H1 (cell line): ENCODE results near the gene IER5. TPM values are rescaled to one million over a fixed set of nuclear protein-coding genes. Genes with fewer than 3 reads are reported as not detected.

ENCODE experiments used
- CTCF ChIA-PET: fragments of 300-600 bp; sonication (Branson Sonifier 250); formaldehyde crosslinking; loops from one replicate; lab custom pipeline; 2021; ENCODE audit not compliant: partially characterized antibody; lab: Charles Lee
- POLR2A ChIA-PET: fragments of 300-600 bp; sonication (Branson Sonifier 250); formaldehyde crosslinking; loops from one replicate; lab custom pipeline; 2021; ENCODE audit warnings: inconsistent platforms; ENCODE audit not compliant: partially characterized antibody; lab: Charles Lee
- DNase-seq, 2 experiments: peaks; one replicate each; pipeline versions ENCODE4 v3.0.0 to v3.0.0-alpha.2; 2010 to 2022; ENCODE audit warnings: low spot score in 2 of 2, low read depth in 1 of 2, mixed read lengths in 1 of 2
- FAIRE-seq: peaks from 2 replicates; lab custom pipeline; 2011; peaks lifted over from hg19 to GRCh38; lab: Jason Lieb, UNC
- H2AFZ ChIP-seq: 2 replicates; pipeline ENCODE4 v1.8.1; 2012; ENCODE audit warnings: low read length, inconsistent platforms
- H2AK5ac ChIP-seq: 2 replicates; pipeline ENCODE4 v1.6.1; 2013; ENCODE audit warnings: low read depth, low read length
- H2BK120ac ChIP-seq: replicated peaks from 2 replicates; pipeline ENCODE3; 2013; ENCODE audit warnings: low read depth, low read length, inconsistent platforms
- H2BK12ac ChIP-seq: 2 replicates; pipeline ENCODE4 v1.6.1; 2013; ENCODE audit warnings: low read depth, low read length
- H2BK15ac ChIP-seq: 2 replicates; pipeline ENCODE4 v1.6.1; 2013; ENCODE audit warnings: low read length
- H2BK20ac ChIP-seq: 2 replicates; pipeline ENCODE4 v1.6.1; 2013; ENCODE audit warnings: low read length
- H2BK5ac ChIP-seq: 2 replicates; pipeline ENCODE4 v1.6.1; 2013; ENCODE audit warnings: low read depth, low read length
- H3K14ac ChIP-seq: 2 replicates; pipeline ENCODE4 v1.6.1; 2013; ENCODE audit warnings: inconsistent platforms; ENCODE audit not compliant: insufficient read length
- H3K18ac ChIP-seq: 2 replicates; pipeline ENCODE4 v1.6.1; 2013; ENCODE audit warnings: low read length; ENCODE audit errors: extremely low read depth
- H3K23ac ChIP-seq: 2 replicates; pipeline ENCODE4 v1.6.1; 2013; ENCODE audit warnings: inconsistent platforms; ENCODE audit not compliant: insufficient read length
- H3K23me2 ChIP-seq: 2 replicates; pipeline ENCODE4 v1.6.1; 2013; ENCODE audit warnings: low read depth, low read length
- H3K27ac ChIP-seq: 2 replicates; pipeline ENCODE4 v1.6.1; 2011; ENCODE audit warnings: low read depth, low read length, inconsistent platforms
- H3K27me3 ChIP-seq, 4 experiments: replicated peaks in 1 of 4; 1 replicate in 1 of 4; 2 replicates in 3 of 4; pipeline versions ENCODE4 v1.6.1 to v1.8.1; 2011 to 2013; ENCODE audit warnings: low read length in 3 of 4, mild to moderate bottlenecking in 3 of 4, inconsistent platforms in 2 of 4, mixed read lengths in 2 of 4, moderate library complexity in 1 of 4; ENCODE audit not compliant: control insufficient read depth in 3 of 4, insufficient read depth in 3 of 4; ENCODE audit errors: extremely low read depth in 1 of 4
- H3K36me3 ChIP-seq, 4 experiments: 2 replicates each; pipeline versions ENCODE4 v1.6.1 to v1.8.1; 2011 to 2013; ENCODE audit warnings: mild to moderate bottlenecking in 4 of 4, low read length in 3 of 4, moderate library complexity in 2 of 4, control low read depth in 1 of 4, inconsistent platforms in 1 of 4; ENCODE audit not compliant: insufficient read depth in 4 of 4, control insufficient read depth in 2 of 4
- H3K4ac ChIP-seq: replicated peaks from 2 replicates; pipeline ENCODE3; 2013; ENCODE audit warnings: low read length, low read depth, mixed read lengths, inconsistent platforms; ENCODE audit not compliant: insufficient read length
- H3K4me1 ChIP-seq, 4 experiments: replicated peaks in 1 of 4; 1 replicate in 1 of 4; 2 replicates in 3 of 4; pipeline versions ENCODE4 v1.6.1 to v1.8.1; 2011 to 2013; ENCODE audit warnings: low read length in 3 of 4, inconsistent platforms in 2 of 4, mixed read lengths in 1 of 4; ENCODE audit not compliant: insufficient read depth in 4 of 4, control insufficient read depth in 3 of 4
- H3K4me2 ChIP-seq, 2 experiments: 2 replicates each; pipeline versions ENCODE4 v1.6.1 to v1.8.1; 2011 to 2013; ENCODE audit warnings: low read depth in 2 of 2, low read length in 2 of 2, control low read depth in 1 of 2, inconsistent platforms in 1 of 2, mild to moderate bottlenecking in 1 of 2; ENCODE audit not compliant: insufficient read depth in 1 of 2
- H3K4me3 ChIP-seq, 4 experiments: fragments of 200-600, 300-600 bp in 1 of 4; sonication (generic), shearing (Covaris generic), sonication (Bioruptor Twin) in 1 of 4; 2 replicates each; pipeline versions ENCODE4 v1.5.1 to v1.8.1; 2011 to 2016; ENCODE audit warnings: low read length in 4 of 4, low read depth in 3 of 4, control low read depth in 2 of 4, inconsistent platforms in 2 of 4, mild to moderate bottlenecking in 2 of 4, mixed read lengths in 1 of 4, moderate library complexity in 1 of 4; ENCODE audit not compliant: insufficient read depth in 2 of 4; ENCODE audit errors: extremely low read depth in 1 of 4
- H3K56ac ChIP-seq: replicated peaks from 2 replicates; pipeline ENCODE3; 2013; ENCODE audit warnings: low read depth, mild to moderate bottlenecking, mixed read lengths, low read length, inconsistent platforms; ENCODE audit not compliant: insufficient read length
- H3K79me1 ChIP-seq: 2 replicates; pipeline ENCODE4 v1.6.1; 2013; ENCODE audit warnings: low read depth, low read length, control low read depth
- H3K79me2 ChIP-seq, 2 experiments: 2 replicates each; pipeline versions ENCODE4 v1.6.1 to v1.8.1; 2012 to 2013; ENCODE audit warnings: low read length in 2 of 2, mild to moderate bottlenecking in 2 of 2, inconsistent platforms in 1 of 2; ENCODE audit not compliant: insufficient read depth in 2 of 2, control insufficient read depth in 1 of 2
- H3K9ac ChIP-seq, 4 experiments: replicated peaks in 1 of 4; 1 replicate in 1 of 4; 2 replicates in 3 of 4; pipeline versions ENCODE4 v1.6.1 to v1.8.1; 2011 to 2013; ENCODE audit warnings: low read depth in 3 of 4, low read length in 3 of 4, control low read depth in 2 of 4, mild to moderate bottlenecking in 2 of 4, moderate library complexity in 2 of 4, inconsistent platforms in 1 of 4; ENCODE audit errors: extremely low read depth in 1 of 4
- H3K9me3 ChIP-seq, 2 experiments: 2 replicates each; pipeline versions ENCODE4 v1.6.1 to v1.8.1; 2012 to 2013; ENCODE audit warnings: mild to moderate bottlenecking in 2 of 2, moderate library complexity in 2 of 2, control low read depth in 1 of 2, inconsistent platforms in 1 of 2, low read depth in 1 of 2, low read length in 1 of 2, mixed read lengths in 1 of 2; ENCODE audit not compliant: insufficient read depth in 2 of 2
- H4K20me1 ChIP-seq, 2 experiments: replicated peaks in 1 of 2; 2 replicates each; pipeline versions ENCODE3 to v1.8.1; 2011 to 2013; ENCODE audit warnings: inconsistent platforms in 2 of 2, low read length in 2 of 2, mild to moderate bottlenecking in 1 of 2; ENCODE audit not compliant: insufficient read depth in 2 of 2, control insufficient read depth in 1 of 2
- H4K5ac ChIP-seq: 2 replicates; pipeline ENCODE4 v1.6.1; 2013; ENCODE audit warnings: low read length, low read depth, mixed read lengths, inconsistent platforms; ENCODE audit not compliant: insufficient read length
- H4K8ac ChIP-seq: 2 replicates; pipeline ENCODE4 v1.8.0; 2013; ENCODE audit warnings: mild to moderate bottlenecking, moderate library complexity, low read length, inconsistent platforms; ENCODE audit not compliant: insufficient read depth; ENCODE audit errors: extremely low read depth
- H4K91ac ChIP-seq: replicated peaks from 2 replicates; pipeline ENCODE3; 2013; ENCODE audit warnings: low read length, mixed read lengths, inconsistent platforms; ENCODE audit not compliant: insufficient read length
- ASH2L ChIP-seq: fragments of 200-600, 300-600 bp; sonication (generic); IDR thresholded peaks from one replicate; pipeline ENCODE4 v1.7.1; 2017; ENCODE audit warnings: low read length
- ATF3 ChIP-seq: IDR thresholded peaks from 2 replicates; pipeline ENCODE4 v1.6.1; 2011; ENCODE audit warnings: low read depth, mild to moderate bottlenecking, low read length; ENCODE audit not compliant: insufficient read depth
- BRCA1 ChIP-seq: IDR thresholded peaks from 2 replicates; pipeline ENCODE4 v1.6.1; 2012; ENCODE audit warnings: low read depth, low read length, improper control_type of control experiment
- CBX8 ChIP-seq: fragments of 300-800, 300-1000 bp; sonication (generic); IDR thresholded peaks from 2 replicates; pipeline ENCODE4 v1.7.1; 2016; ENCODE audit warnings: low read depth, low read length, borderline replicate concordance
- CHD1 ChIP-seq: IDR thresholded peaks from 2 replicates; pipeline ENCODE4 v1.6.1; 2012; ENCODE audit warnings: low read depth, low read length, improper control_type of control experiment
- EGR1 ChIP-seq: IDR thresholded peaks from 2 replicates; pipeline ENCODE4 v1.6.1; 2011; ENCODE audit warnings: low read depth, low read length, borderline replicate concordance
- EP300 ChIP-seq, 2 experiments: IDR thresholded peaks; 1 replicate in 1 of 2; 2 replicates in 1 of 2; pipeline ENCODE4 v1.6.1; 2011 to 2012; ENCODE audit warnings: low read depth in 2 of 2, low read length in 2 of 2, mild to moderate bottlenecking in 2 of 2, borderline replicate concordance in 1 of 2, inconsistent platforms in 1 of 2, moderate library complexity in 1 of 2
- MAFK ChIP-seq: IDR thresholded peaks from 2 replicates; pipeline ENCODE4 v1.6.1; 2012; ENCODE audit warnings: low read depth, mild to moderate bottlenecking, improper control_type of control experiment, low read length
- POLR2A ChIP-seq, 2 experiments: IDR thresholded peaks; 1 replicate in 1 of 2; 2 replicates in 1 of 2; pipeline ENCODE4 v1.6.1; 2011; ENCODE audit warnings: low read depth in 2 of 2, low read length in 2 of 2, mild to moderate bottlenecking in 2 of 2; ENCODE audit errors: control extremely low read depth in 1 of 2
- RBBP5 ChIP-seq: IDR thresholded peaks from 2 replicates; pipeline ENCODE4 v1.7.1; 2012; ENCODE audit warnings: low read depth, mild to moderate bottlenecking, inconsistent platforms, low read length, moderate library complexity, borderline replicate concordance
- SAP30 ChIP-seq: fragments of 300-600 bp; sonication (generic); IDR thresholded peaks from 2 replicates; pipeline ENCODE4 v1.7.1; 2012; ENCODE audit warnings: low read length, moderate library complexity, mild to moderate bottlenecking, inconsistent platforms; ENCODE audit not compliant: insufficient read depth, insufficient replicate concordance
- TAF1 ChIP-seq: IDR thresholded peaks from 2 replicates; pipeline ENCODE4 v1.6.1; 2011; ENCODE audit warnings: mild to moderate bottlenecking, low read depth, low read length
- WGBS, 2 experiments: shearing (Covaris generic) in 1 of 2; methylation state at CpG; one replicate each; pipeline versions ENCODE4 v1.1.6 to v1.1.7; 2013 to 2015; ENCODE audit warnings: low lambda C conversion rate in 2 of 2, mixed read lengths in 2 of 2, inconsistent platforms in 1 of 2, low coverage in 1 of 2, missing lambda C conversion rate in 1 of 2; ENCODE audit not compliant: insufficient replicate concordance in 2 of 2, insufficient coverage in 1 of 2, insufficient read length in 1 of 2; ENCODE audit errors: extremely low coverage in 1 of 2, missing lambda C conversion rate in 1 of 2; 5-methylcytosine and 5-hydroxymethylcytosine counted together
- polyA plus RNA-seq, 7 experiments: library from polyadenylated mRNA; depleted of rRNA in 3 of 7; stranded (reverse) in 5 of 7; unstranded in 2 of 7; fragments of >200 nt in 5 of 7; fragments of 200-250 nt in 2 of 7; gene quantifications; 1 replicate in 5 of 7; 2 replicates in 1 of 7; 4 replicates in 1 of 7; pipeline versions ENCODE4 v1.2.1 to v1.2.3, GENCODE V29; 2011 to 2013; ENCODE audit warnings: missing spikeins in 2 of 7, mixed read lengths in 2 of 7
- total RNA-seq: library from RNA; stranded (reverse); fragmentation: NEBNext Ultra II Directional; extraction: Animal tissue kit (Norgen Biotek cat#: 25700); gene quantifications from 2 replicates; pipeline ENCODE4 v1.2.1, GENCODE V29; 2021

IER5 gene
- total and polyA plus RNA-seq, 2 of the 8 experiments (the other 6 are each of a cell fraction or from before 2014, with no cell fraction given) = 3.5 to 7.7 TPM

DNA sequence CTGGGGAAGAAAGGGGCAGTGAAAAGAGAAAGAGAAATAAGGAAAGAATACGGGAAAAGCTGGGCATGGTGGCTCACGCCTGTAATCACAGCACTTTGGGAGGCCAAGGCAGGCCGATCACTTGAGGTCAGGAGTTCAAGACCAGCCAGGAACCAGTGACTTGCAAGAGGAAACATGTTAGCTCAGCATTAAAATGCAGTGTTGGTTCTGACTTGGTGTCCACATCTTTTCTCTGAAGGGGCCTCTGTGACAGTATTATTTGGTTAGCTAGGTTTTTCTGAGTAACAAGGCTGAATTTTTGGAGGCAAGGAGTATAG, 26.8 kb downstream of the IER5 start:
- no peak for FAIRE-seq
- CTCF ChIA-PET = interaction anchor here (0.5 to 4.1 kb wide), 9 partner anchors 10 to 209 kb away, joined by 3 to 20 read pairs (median 3); no protein-coding TSS in a partner anchor
- 76% methylated on average over 3 of the region's 3 CpGs; no CpG with 5 or more reads in 1 of the 2 experiments for WGBS, 2 experiments

More for the DNA sequence above, 26.8 kb downstream of the IER5 start:
- H3K14ac ChIP-seq = no peak overlapping the region
- POLR2A ChIA-PET = interaction anchor here (1.2 to 2.8 kb wide), 4 partner anchors 9 to 25 kb away, joined by 3 to 15 read pairs (median 6); no protein-coding TSS in a partner anchor
- TF ChIP-seq RBBP5 (no peak), EGR1 (no peak), SAP30 (no peak), BRCA1 (no peak), MAFK (no peak), EP300 (IDR thresholded peaks at IDR 0.05; ENCODE audit: borderline replicate concordance in 1 of 2, low read depth in 2 of 2, low read length in 2 of 2) (no peak), ATF3 (no peak), POLR2A (IDR thresholded peaks at IDR 0.05; ENCODE audit: control extremely low read depth in 1 of 2, low read depth in 2 of 2, low read length in 2 of 2) (no peak), CBX8 (no peak), TAF1 (no peak), CHD1 (no peak), ASH2L (no peak)
- no peak overlapping the region for H3K27ac ChIP-seq
- no peak overlapping the region for H4K91ac ChIP-seq
- no peaks in the 10 kb centered on the region for H3K36me3 ChIP-seq
- no peak overlapping the region for H2BK120ac ChIP-seq
- no peak overlapping the region for H2BK20ac ChIP-seq
- no peak overlapping the region for H2BK15ac ChIP-seq
- peaks cover 0 to 2% (median 0%) of the 10 kb centered on the region in 4 experiments; a peak in 1 of 7 replicates for H3K27me3 ChIP-seq
- no peak for DNase-seq
- H2BK5ac ChIP-seq = no peak overlapping the region
- H3K4ac ChIP-seq = no peak overlapping the region
- no peak overlapping the region for H2AK5ac ChIP-seq
- H4K5ac ChIP-seq = no peak overlapping the region
- no peak overlapping the region for H2AFZ ChIP-seq
- no peaks in the 10 kb centered on the region for H3K9me3 ChIP-seq
- H4K20me1 ChIP-seq = no peaks in the 10 kb centered on the region
- H3K9ac ChIP-seq = no peak overlapping the region
- H3K18ac ChIP-seq = no peak overlapping the region
- no peak overlapping the region for H3K4me2 ChIP-seq
- no peak overlapping the region for H3K23ac ChIP-seq
- H2BK12ac ChIP-seq = no peak overlapping the region
- no peaks in the 10 kb centered on the region for H3K23me2 ChIP-seq
- H3K79me1 ChIP-seq = no peaks in the 10 kb centered on the region
- no peaks in the 10 kb centered on the region for H3K79me2 ChIP-seq
- H3K56ac ChIP-seq = no peak overlapping the region
- H3K4me1 ChIP-seq = peaks cover 2 to 9% (median 7%) of the 10 kb centered on the region in 4 experiments; a peak in 5 of 7 replicates
- no peak overlapping the region for H3K4me3 ChIP-seq
- no peak overlapping the region for H4K8ac ChIP-seq
